Measurements from ENCODE around the gene FCRL5. TPM values are rescaled to one million over a fixed set of nuclear protein-coding genes. Genes with fewer than 3 reads are reported as not detected.

FCRL5 gene
- total RNA-seq, 6 experiments from 2014 or later: not detected

DNA sequence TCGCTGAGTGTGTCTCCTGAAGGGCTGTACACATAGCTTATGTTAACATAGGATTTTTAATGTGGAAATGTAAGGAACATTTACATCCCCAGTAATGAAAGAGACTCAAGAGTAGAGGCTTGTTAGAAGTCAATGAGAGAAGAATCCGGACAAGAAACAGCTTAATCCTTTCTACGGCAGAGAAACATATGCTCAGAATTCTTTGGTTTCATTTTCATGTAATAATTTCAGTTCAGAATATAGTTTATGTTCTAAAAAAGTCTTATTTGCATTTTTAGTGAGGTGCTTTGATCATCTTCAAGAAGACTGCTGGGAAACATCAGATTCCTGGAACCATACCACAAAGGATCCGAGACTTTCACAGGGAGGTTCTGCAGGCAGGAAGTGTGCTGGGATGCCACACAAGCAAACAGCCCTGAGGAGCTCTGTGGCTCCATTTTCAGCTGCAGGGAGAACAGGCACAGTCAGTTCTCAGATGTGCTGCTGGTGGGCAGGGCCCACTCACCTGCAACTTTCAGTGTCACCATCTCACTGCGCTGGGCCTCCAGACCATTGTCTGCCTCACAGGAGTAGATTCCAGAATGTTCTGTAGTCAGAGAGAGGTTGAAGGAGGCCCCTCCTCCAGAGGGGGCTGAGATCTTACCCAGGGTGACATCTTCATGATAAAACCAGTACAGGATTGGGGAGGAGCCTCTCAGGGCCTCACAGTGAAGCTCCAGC lies 28.4 kb downstream of the FCRL5 start:
- no peak overlapping the region for H3K4me3 Mint-ChIP-seq
- H3K4me1 Mint-ChIP-seq (ENCODE audit: low read depth): no peaks in the 10 kb centered on the region
- DNase-seq: no peak
- TF ChIP-seq, protein P1, sequence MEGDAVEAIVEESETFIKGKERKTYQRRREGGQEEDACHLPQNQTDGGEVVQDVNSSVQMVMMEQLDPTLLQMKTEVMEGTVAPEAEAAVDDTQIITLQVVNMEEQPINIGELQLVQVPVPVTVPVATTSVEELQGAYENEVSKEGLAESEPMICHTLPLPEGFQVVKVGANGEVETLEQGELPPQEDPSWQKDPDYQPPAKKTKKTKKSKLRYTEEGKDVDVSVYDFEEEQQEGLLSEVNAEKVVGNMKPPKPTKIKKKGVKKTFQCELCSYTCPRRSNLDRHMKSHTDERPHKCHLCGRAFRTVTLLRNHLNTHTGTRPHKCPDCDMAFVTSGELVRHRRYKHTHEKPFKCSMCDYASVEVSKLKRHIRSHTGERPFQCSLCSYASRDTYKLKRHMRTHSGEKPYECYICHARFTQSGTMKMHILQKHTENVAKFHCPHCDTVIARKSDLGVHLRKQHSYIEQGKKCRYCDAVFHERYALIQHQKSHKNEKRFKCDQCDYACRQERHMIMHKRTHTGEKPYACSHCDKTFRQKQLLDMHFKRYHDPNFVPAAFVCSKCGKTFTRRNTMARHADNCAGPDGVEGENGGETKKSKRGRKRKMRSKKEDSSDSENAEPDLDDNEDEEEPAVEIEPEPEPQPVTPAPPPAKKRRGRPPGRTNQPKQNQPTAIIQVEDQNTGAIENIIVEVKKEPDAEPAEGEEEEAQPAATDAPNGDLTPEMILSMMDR (IDR thresholded peaks at IDR 0.05): no peak
- no peak overlapping the region for H3K27ac Mint-ChIP-seq
- H3K9me3 Mint-ChIP-seq: no peaks in the 10 kb centered on the region
- H3K27me3 Mint-ChIP-seq (ENCODE audit: insufficient read depth): no peaks in the 10 kb centered on the region
- no peaks in the 10 kb centered on the region for H3K36me3 Mint-ChIP-seq (ENCODE audit: low read depth)

DNA sequence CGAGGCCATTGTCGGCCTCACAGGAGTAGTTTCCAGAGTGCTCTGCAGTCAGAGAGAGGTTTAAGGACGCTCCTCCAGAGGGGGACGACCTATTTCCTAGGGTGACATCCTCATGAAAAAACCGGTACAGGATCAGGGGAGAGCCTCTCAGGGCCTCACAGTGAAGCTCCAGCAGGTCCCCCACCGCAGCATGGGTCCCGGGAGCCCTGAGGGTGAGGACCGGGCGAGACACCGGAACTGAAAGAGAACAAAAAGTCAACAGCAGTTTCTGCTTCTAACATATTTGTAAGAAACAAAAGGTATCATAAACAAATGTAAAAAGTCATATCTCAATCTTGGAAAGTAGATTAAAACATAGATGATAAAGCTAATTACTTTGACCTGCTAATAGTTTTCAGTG lies 31.3 kb downstream of the FCRL5 start:
- no peaks in the 10 kb centered on the region for H3K36me3 Mint-ChIP-seq (ENCODE audit: low read depth)
- no peaks in the 10 kb centered on the region for H3K9me3 Mint-ChIP-seq
- peaks cover 3% of the 10 kb centered on the region; the same call in 1 of the 2 replicates for H3K27me3 Mint-ChIP-seq (ENCODE audit: insufficient read depth)
- no peak overlapping the region for H3K27ac Mint-ChIP-seq
- H3K4me1 Mint-ChIP-seq (ENCODE audit: low read depth): no peaks in the 10 kb centered on the region
- DNase-seq: no peak
- H3K4me3 Mint-ChIP-seq: no peak overlapping the region
- TF ChIP-seq, protein P1 (IDR thresholded peaks at IDR 0.05): no peak

DNA sequence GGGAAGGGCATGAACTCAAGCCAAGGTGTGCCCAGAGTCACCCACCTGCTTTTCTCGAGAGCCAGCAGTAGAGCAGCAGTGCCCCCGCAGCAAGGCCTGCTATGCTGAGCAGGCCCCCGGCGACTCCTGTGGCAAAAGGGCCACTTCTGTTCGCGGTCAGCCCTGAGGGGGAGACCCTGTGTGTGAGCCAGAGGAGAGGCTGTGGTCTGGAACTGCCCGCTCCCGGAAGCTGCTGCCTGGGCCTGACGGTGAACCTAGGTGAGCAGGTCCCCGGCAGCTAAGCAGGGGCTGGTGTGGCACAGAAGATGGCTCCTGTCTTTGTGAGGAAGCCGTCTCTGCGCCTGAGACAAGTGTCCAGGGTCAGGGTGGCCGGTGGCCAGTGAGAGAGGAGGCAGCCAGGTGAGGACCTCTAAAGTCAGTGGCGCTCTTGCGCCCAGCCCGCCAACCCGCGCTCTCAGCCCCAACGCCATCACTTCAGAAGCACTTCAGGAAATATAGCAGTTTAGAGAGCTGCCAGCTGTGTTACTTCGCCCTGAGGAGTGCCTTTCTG lies 31.9 kb downstream of the FCRL5 start:
- Mint-ChIP-seq H3K9me3 (no peaks in the 10 kb centered on the region), H3K27me3 (ENCODE audit: insufficient read depth) (peaks cover 3% of the 10 kb centered on the region; the same call in 1 of the 2 replicates), H3K36me3 (ENCODE audit: low read depth) (no peaks in the 10 kb centered on the region), H3K4me1 (ENCODE audit: low read depth) (no peaks in the 10 kb centered on the region), H3K4me3 (no peak overlapping the region), H3K27ac (no peak overlapping the region)
- TF ChIP-seq, protein P1 (IDR thresholded peaks at IDR 0.05): no peak
- DNase-seq: no peak

DNA sequence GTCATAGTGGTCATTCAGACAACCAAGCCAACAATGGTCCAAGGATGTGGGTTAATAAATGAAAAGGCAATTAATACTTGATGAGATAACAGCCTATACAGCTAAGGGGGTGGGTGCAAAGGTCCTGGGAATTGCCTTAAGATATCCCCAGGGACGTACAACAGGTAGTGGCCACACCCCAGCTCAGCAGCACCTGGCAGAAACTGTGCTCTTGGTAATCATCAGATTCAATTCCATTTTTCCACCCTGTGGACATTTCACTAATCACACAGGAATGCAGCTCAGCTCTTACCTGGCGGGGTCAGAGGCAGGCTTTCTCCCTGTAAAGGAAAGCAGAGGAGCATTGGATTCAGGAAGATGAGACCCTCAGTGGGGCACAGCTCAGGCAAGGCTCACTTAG lies 32.9 kb downstream of the FCRL5 start:
- Mint-ChIP-seq H3K4me1 (ENCODE audit: low read depth) (no peaks in the 10 kb centered on the region), H3K27me3 (ENCODE audit: insufficient read depth) (peaks cover 3% of the 10 kb centered on the region; the same call in 1 of the 2 replicates), H3K9me3 (no peaks in the 10 kb centered on the region), H3K4me3 (no peak overlapping the region), H3K36me3 (ENCODE audit: low read depth) (no peaks in the 10 kb centered on the region), H3K27ac (no peak overlapping the region)
- DNase-seq: no peak
- TF ChIP-seq, protein P1 (IDR thresholded peaks at IDR 0.05): no peak

DNA sequence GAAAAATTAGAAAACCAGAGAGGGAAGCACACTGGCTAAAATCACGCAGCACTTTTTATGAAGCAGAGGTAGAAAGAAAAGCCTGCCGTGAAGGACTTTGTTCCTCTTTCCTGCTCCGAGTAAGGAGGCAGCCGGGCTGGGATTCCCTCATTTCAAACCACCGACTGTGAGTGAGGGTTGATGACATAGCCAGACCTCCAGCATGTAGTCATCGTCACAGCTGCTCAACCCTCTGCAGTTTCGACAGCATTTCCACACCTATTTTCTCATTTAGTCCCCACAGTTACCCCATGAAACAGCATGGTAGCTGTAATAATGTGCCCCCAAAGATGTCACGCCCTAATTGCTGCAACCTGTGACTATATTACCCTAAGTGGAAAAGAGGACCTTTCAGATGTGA lies 35.3 kb downstream of the FCRL5 start:
- Mint-ChIP-seq H3K36me3 (ENCODE audit: low read depth) (no peaks in the 10 kb centered on the region), H3K27ac (no peak overlapping the region), H3K4me3 (no peak overlapping the region), H3K27me3 (ENCODE audit: insufficient read depth) (peaks cover 3% of the 10 kb centered on the region; the same call in 1 of the 2 replicates), H3K9me3 (no peaks in the 10 kb centered on the region), H3K4me1 (ENCODE audit: low read depth) (no peaks in the 10 kb centered on the region)
- DNase-seq: no peak
- TF ChIP-seq, protein P1 (IDR thresholded peaks at IDR 0.05): no peak

Measured in HFFc6 (cell line).